ENCODE measurements around the gene VPS9D1.

- TF ChIP-seq CTCF (IDR thresholded peaks at IDR 0.05; ENCODE audit: poor library complexity, severe bottlenecking) (no peak), EZH2 (IDR thresholded peaks at IDR 0.05; ENCODE audit: borderline replicate concordance, insufficient read depth, low read length, poor library complexity, severe bottlenecking) (no peak), POLR2AphosphoS5 (IDR thresholded peaks at IDR 0.05) (no peak), RAD21 (conservative IDR thresholded peaks at IDR 0.05) (no peak), MXI1 (conservative IDR thresholded peaks at IDR 0.05; ENCODE audit: poor library complexity, severe bottlenecking) (no peak), REST (IDR thresholded peaks at IDR 0.05; ENCODE audit: borderline replicate concordance) (no peak), EP300 (conservative IDR thresholded peaks at IDR 0.05; ENCODE audit: poor library complexity, severe bottlenecking) (no peak)
These were observed 59.5 kb downstream of the VPS9D1 start for GRCh38 chr16:89661215-89661614.

All from neural cell (in vitro differentiated cells).